Endothelial cell of umbilical vein (primary cell): ENCODE measurements around the gene INPP5K. TPM values are rescaled to one million over a fixed set of nuclear protein-coding genes. Genes with fewer than 3 reads are reported as not detected.
"Not testable (repeated sequence)": the region's sequence is repeated elsewhere in the genome, so short reads cannot be mapped to it uniquely, and the experiment has no call there.

Experiments used
- BruUV-seq: library from RNA; stranded (reverse); fragments of 400-500 nt; replicated peaks from 2 replicates; lab custom pipeline; 2021; lab: Mats Ljungman, UMichigan
- CTCF ChIA-PET: fragments of 300-600, 350-600 bp; sonication (Branson Sonifier 250); formaldehyde crosslinking; loops from one replicate; lab custom pipeline; 2021; ENCODE audit warnings: antibody characterized with exemption, inconsistent platforms; lab: Charles Lee
- POLR2A ChIA-PET: fragments of 300-600, 350-600 bp; sonication (Branson Sonifier 250); formaldehyde crosslinking; loops from one replicate; lab custom pipeline; 2021; ENCODE audit warnings: antibody characterized with exemption, inconsistent platforms; lab: Charles Lee
- DNase-seq: peaks from one replicate; pipeline ENCODE4 v3.0.0-alpha.2; 2011; ENCODE audit warnings: low read depth, low spot score
- FAIRE-seq: peaks from 2 replicates; lab custom pipeline; 2011; peaks lifted over from hg19 to GRCh38; lab: Jason Lieb, UNC
- H2AFZ ChIP-seq: 2 replicates; pipeline ENCODE4 v1.6.0; 2012; ENCODE audit warnings: low read depth, low read length, control low read depth, inconsistent platforms
- H3K27ac ChIP-seq: 2 replicates; pipeline ENCODE4 v1.5.1; 2011; ENCODE audit warnings: low read depth, mild to moderate bottlenecking, control low read depth, low read length, moderate library complexity; ENCODE audit not compliant: insufficient read depth
- H3K27me3 ChIP-seq, 2 experiments: 2 replicates each; pipeline versions ENCODE4 v1.6.0 to v1.6.1; 2011; ENCODE audit warnings: low read length in 2 of 2, mixed read lengths in 1 of 2; ENCODE audit not compliant: control insufficient read depth in 2 of 2, insufficient read depth in 2 of 2
- H3K36me3 ChIP-seq, 2 experiments: 2 replicates in 1 of 2; 3 replicates in 1 of 2; pipeline ENCODE4 v1.5.1; 2011; ENCODE audit warnings: low read length in 2 of 2, mild to moderate bottlenecking in 1 of 2, moderate library complexity in 1 of 2; ENCODE audit not compliant: control insufficient read depth in 2 of 2, insufficient read depth in 2 of 2; ENCODE audit errors: extremely low read depth in 1 of 2
- H3K4me1 ChIP-seq: 3 replicates; pipeline ENCODE4 v1.5.1; 2011; ENCODE audit warnings: mild to moderate bottlenecking, low read length; ENCODE audit not compliant: control insufficient read depth, insufficient read depth; ENCODE audit errors: extremely low read depth
- H3K4me2 ChIP-seq: 2 replicates; pipeline ENCODE4 v1.6.1; 2011; ENCODE audit warnings: low read length, control low read depth, mixed read lengths; ENCODE audit not compliant: insufficient read depth
- H3K4me3 ChIP-seq, 3 experiments: fragments of 200-600 bp in 1 of 3; sonication (generic), shearing (Covaris generic) in 1 of 3; replicated peaks in 1 of 3; 2 replicates each; pipeline ENCODE4 v1.5.1; 2011 to 2016; ENCODE audit warnings: control low read depth in 3 of 3, low read length in 3 of 3, mild to moderate bottlenecking in 2 of 3, inconsistent platforms in 1 of 3, low read depth in 1 of 3, moderate library complexity in 1 of 3; ENCODE audit not compliant: insufficient read depth in 1 of 3
- H3K79me2 ChIP-seq: 2 replicates; pipeline ENCODE4 v1.6.0; 2012; ENCODE audit warnings: low read length, inconsistent platforms; ENCODE audit not compliant: control insufficient read depth, insufficient read depth
- H3K9ac ChIP-seq: replicated peaks from 2 replicates; pipeline ENCODE3; 2011; ENCODE audit warnings: low read length, control low read depth; ENCODE audit not compliant: insufficient read depth; ENCODE audit errors: extremely low read depth
- H3K9me1 ChIP-seq: replicated peaks from 3 replicates; pipeline ENCODE4 v1.6.0; 2011; ENCODE audit warnings: mild to moderate bottlenecking, low read length; ENCODE audit not compliant: control insufficient read depth, insufficient read depth; ENCODE audit errors: extremely low read depth
- H3K9me3 ChIP-seq: replicated peaks from 2 replicates; pipeline ENCODE4 v1.5.1; 2012; ENCODE audit warnings: low read length, inconsistent platforms; ENCODE audit not compliant: control insufficient read depth, insufficient read depth
- H4K20me1 ChIP-seq: replicated peaks from 2 replicates; pipeline ENCODE3; 2011; ENCODE audit warnings: mild to moderate bottlenecking, low read length; ENCODE audit not compliant: control insufficient read depth, insufficient read depth; ENCODE audit errors: extremely low read depth
- CTCF ChIP-seq, 2 donors: IDR thresholded peaks; 1 replicate in 1 of 2; 2 replicates in 1 of 2; pipeline ENCODE4 v1.5.1; 2011; ENCODE audit warnings: low read length in 2 of 2, mild to moderate bottlenecking in 2 of 2, moderate library complexity in 2 of 2, control low read depth in 1 of 2, inconsistent platforms in 1 of 2, low read depth in 1 of 2; ENCODE audit not compliant: insufficient read depth in 1 of 2; ENCODE audit errors: extremely low read depth in 1 of 2
- EZH2 ChIP-seq: IDR thresholded peaks from 2 replicates; pipeline ENCODE4 v1.6.1; 2012; ENCODE audit warnings: borderline replicate concordance, low read depth, mild to moderate bottlenecking, moderate library complexity, low read length, inconsistent platforms; ENCODE audit not compliant: severe bottlenecking
- FOS ChIP-seq: IDR thresholded peaks from 2 replicates; pipeline ENCODE4 v1.6.1; 2011; ENCODE audit warnings: mild to moderate bottlenecking, low read length, moderate library complexity, borderline replicate concordance; ENCODE audit not compliant: insufficient read depth
- GATA2 ChIP-seq: IDR thresholded peaks from 2 replicates; pipeline ENCODE4 v1.7.0; 2011; ENCODE audit warnings: low read depth, mild to moderate bottlenecking, moderate library complexity, mixed read lengths, low read length; ENCODE audit not compliant: insufficient read length, insufficient read depth
- JUN ChIP-seq: IDR thresholded peaks from 2 replicates; pipeline ENCODE4 v1.6.1; 2011; ENCODE audit warnings: borderline replicate concordance, low read depth; ENCODE audit not compliant: insufficient read length, insufficient read depth
- MAX ChIP-seq: IDR thresholded peaks from 2 replicates; pipeline ENCODE4 v1.6.1; 2011; ENCODE audit not compliant: insufficient read depth, insufficient read length
- MYC ChIP-seq: IDR thresholded peaks from one replicate; pipeline ENCODE4 v1.6.1; 2011; ENCODE audit warnings: mild to moderate bottlenecking, low read depth, low read length
- POLR2A ChIP-seq: IDR thresholded peaks from 2 replicates; pipeline ENCODE4 v1.6.1; 2012; ENCODE audit warnings: low read depth, mild to moderate bottlenecking, control low read depth, low read length
- POLR2AphosphoS5 ChIP-seq: IDR thresholded peaks from 2 replicates; pipeline ENCODE4 v1.6.1; 2012; ENCODE audit warnings: low read depth, mild to moderate bottlenecking, control low read depth, low read length, moderate library complexity; ENCODE audit not compliant: insufficient read depth
- dilution Hi-C: fragments of 300-500 bp; cut with MboI; formaldehyde crosslinking; loops from one replicate; pipeline ENCODE4 v1.15.0; 2019; ENCODE audit warnings: low sequenced_read_pairs; ENCODE audit not compliant: extremely low pct_ligation_motif_present
- intact Hi-C: fragments of 100-400 bp; cut with micrococcal nuclease; formaldehyde crosslinking; loops from one replicate; pipeline ENCODE4 v1.10.0; 2022
- polyA plus RNA-seq, 4 experiments: library from polyadenylated mRNA; depleted of rRNA in 3 of 4; stranded (reverse) in 3 of 4; unstranded in 1 of 4; fragments of >200 nt; gene quantifications; 2 replicates each; pipeline versions ENCODE4 v1.2.1 to v1.2.3, GENCODE V29; 2011 to 2012; ENCODE audit warnings: missing spikeins in 1 of 4
- total RNA-seq: library from RNA; stranded (reverse); gene quantifications from 2 replicates; pipeline ENCODE4 v1.2.3, GENCODE V29; 2021

The INPP5K gene
- total and polyA plus RNA-seq, 2 donors (not counting 3 experiments of a cell fraction or from before 2014, with no cell fraction given), result 44.2 to 54.1 TPM

GRCh38 chr17:1526876-1527275, 10.5 kb upstream of the INPP5K start:
- H3K4me1 ChIP-seq, intact Hi-C loops, DNase-seq, H4K20me1 ChIP-seq, dilution Hi-C loops, H3K27me3 ChIP-seq, H3K79me2 ChIP-seq, H3K27ac ChIP-seq, FAIRE-seq, BruUV-seq, H3K4me2 ChIP-seq, POLR2A ChIA-PET, H2AFZ ChIP-seq, H3K9ac ChIP-seq, H3K4me3 ChIP-seq, H3K9me1 ChIP-seq, H3K9me3 ChIP-seq: not testable (repeated sequence)
- H3K36me3 ChIP-seq, result peaks cover 2 to 16% of the 10 kb centered on the region in 2 experiments
- CTCF ChIA-PET, result interaction anchor here (1.0 to 1.6 kb wide), 2 partner anchors 27 to 162 kb away, joined by 3 to 5 read pairs; no protein-coding TSS in a partner anchor

- Histone ChIP-seq H3K27ac (no peak overlapping the region), H2AFZ (no peak overlapping the region), H3K79me2 (peaks cover under 1% of the 10 kb centered on the region), H3K4me2 (no peak overlapping the region), H3K27me3 (no peaks in the 10 kb centered on the region), H3K9me1 (no peaks in the 10 kb centered on the region), H3K4me1 (peaks cover 1% of the 10 kb centered on the region), H3K9me3 (no peaks in the 10 kb centered on the region), H3K4me3 (no peak overlapping the region), H3K9ac (no peak overlapping the region), H3K36me3 (peaks cover 2 to 7% of the 10 kb centered on the region in 2 experiments), H4K20me1 (no peaks in the 10 kb centered on the region)
- intact Hi-C loops (no loop called here), dilution Hi-C loops (no loop called here)
- CTCF ChIA-PET, result interaction anchor here (1.2 to 1.5 kb wide), 2 partner anchors 126 to 157 kb away, joined by 3 to 5 read pairs; no protein-coding TSS in a partner anchor
- TF ChIP-seq POLR2A, result no peak
- no peak for TF ChIP-seq POLR2AphosphoS5
- TF ChIP-seq MYC, result no peak
- TF ChIP-seq CTCF (IDR thresholded peaks at IDR 0.05; ENCODE audit: extremely low read depth in 1 of 2, insufficient read depth in 1 of 2, low read depth in 1 of 2, low read length in 2 of 2), result no peak
- no peak for TF ChIP-seq EZH2
- TF ChIP-seq JUN, result no peak
- no peak for TF ChIP-seq FOS
- no peak for TF ChIP-seq GATA2
- no peak for TF ChIP-seq MAX
- FAIRE-seq (no peak), DNase-seq (no peak)
- POLR2A ChIA-PET, result no interaction called here
- BruUV-seq, result no TSS peak
These were observed 6.2 kb upstream of the INPP5K start for GRCh38 chr17:1522626-1523025.
